A549 (cell line): ENCODE measurements around the gene CALCOCO1.

Experiments
- CHD2 ChIP-seq: fragments of 150-350 bp; IDR thresholded peaks from 2 replicates; pipeline ENCODE4 v1.6.1; 2014; ENCODE audit warnings: low read length; ENCODE audit not compliant: partially characterized antibody
- CHD4 ChIP-seq: fragments of 200-600 bp; sonication (generic); IDR thresholded peaks from 2 replicates; pipeline ENCODE4 v1.6.1; 2016; ENCODE audit warnings: antibody characterized with exemption, mild to moderate bottlenecking, borderline replicate concordance
- CTCF ChIP-seq: fragments of >200 bp; sonication (Bioruptor Twin); formaldehyde crosslinking; IDR thresholded peaks from 3 replicates; pipeline ENCODE4 v1.5.1; 2016
- E2F6 ChIP-seq: IDR thresholded peaks from 2 replicates; pipeline ENCODE4 v1.6.1; 2012; ENCODE audit warnings: low read depth, borderline replicate concordance
- ELK1 ChIP-seq: fragments of 150-350 bp; IDR thresholded peaks from 2 replicates; pipeline ENCODE4 v1.6.1; 2014; ENCODE audit warnings: low read depth, mild to moderate bottlenecking, low read length
- EP300 ChIP-seq, 2 experiments: fragments of >200 bp; sonication (Bioruptor Twin); formaldehyde crosslinking; IDR thresholded peaks; 2 replicates in 1 of 2; 3 replicates in 1 of 2; pipeline ENCODE4 v1.6.1; 2016 to 2017
- FOSL2 ChIP-seq, 2 experiments: fragments of 450-650 bp in 1 of 2; fragments of >200 bp in 1 of 2; sonication (Bioruptor Twin) in 1 of 2; formaldehyde crosslinking; IDR thresholded peaks; 2 replicates each; pipeline versions ENCODE4 v1.5.0 to v1.6.1; 2016 to 2020; ENCODE audit warnings: mild to moderate bottlenecking in 1 of 2, moderate library complexity in 1 of 2
- GATA3 ChIP-seq: IDR thresholded peaks from 2 replicates; pipeline ENCODE4 v1.6.1; 2012; ENCODE audit warnings: borderline replicate concordance
- KDM1A ChIP-seq: fragments of 200-600 bp; sonication (generic); IDR thresholded peaks from 2 replicates; pipeline ENCODE4 v1.6.1; 2016; ENCODE audit warnings: low read depth, mild to moderate bottlenecking
- POLR2A ChIP-seq: IDR thresholded peaks from 2 replicates; pipeline ENCODE4 v1.6.1; 2012; ENCODE audit warnings: mild to moderate bottlenecking, low read length
- POLR2AphosphoS2 ChIP-seq: conservative IDR thresholded peaks from 2 replicates; pipeline ENCODE4 v1.6.1; 2012; ENCODE audit warnings: low read length, improper control_type of control experiment, inconsistent platforms
- RCOR1 ChIP-seq: fragments of 150-350 bp; IDR thresholded peaks from 2 replicates; pipeline ENCODE4 v1.6.1; 2014; ENCODE audit warnings: antibody characterized with exemption, low read length, low read depth
- RFX5 ChIP-seq: fragments of 450-650 bp; IDR thresholded peaks from 2 replicates; pipeline ENCODE4 v1.7.1; 2014; ENCODE audit warnings: antibody characterized with exemption, mild to moderate bottlenecking, moderate library complexity
- SMC3 ChIP-seq: fragments of >200 bp; sonication (Bioruptor Twin); formaldehyde crosslinking; IDR thresholded peaks from 3 replicates; pipeline ENCODE4 v1.6.1; 2018; ENCODE audit warnings: inconsistent platforms

- no peak for TF ChIP-seq EP300 (IDR thresholded peaks at IDR 0.05)
- TF ChIP-seq RFX5: no peak
- no peak for TF ChIP-seq FOSL2 (IDR thresholded peaks at IDR 0.05)
- no peak for TF ChIP-seq FOSL2 (CRISPR knock-in tag; IDR thresholded peaks at IDR 0.05)
- no peak for TF ChIP-seq POLR2AphosphoS2
- TF ChIP-seq KDM1A: no peak
- no peak for TF ChIP-seq CTCF
- TF ChIP-seq CHD4: no peak
- no peak for TF ChIP-seq GATA3
- TF ChIP-seq RCOR1: no peak
- TF ChIP-seq E2F6: no peak
- TF ChIP-seq SMC3: no peak
- TF ChIP-seq CHD2: no peak
- no peak for TF ChIP-seq POLR2A
- TF ChIP-seq ELK1: no peak
Measured at GRCh38 chr12:53686436-53686835, 40.8 kb downstream of the CALCOCO1 start.
